Upper lobe of left lung (tissue), 4 donors: ENCODE results near the gene TRIM17.

ENCODE experiments used
- POLR2AphosphoS5 ChIP-seq, 2 donors: sonication (generic); formaldehyde crosslinking; IDR thresholded peaks; one replicate each; pipeline ENCODE4 v1.5.1; 2017; ENCODE audit warnings: antibody characterized with exemption in 2 of 2
- TF ChIP-seq, protein P1 (sequence below), 6 experiments: fragments of 450-650 bp in 4 of 6; fragments of 200-600 bp in 2 of 6; sonication (generic) in 2 of 6; IDR thresholded peaks; one replicate each; pipeline ENCODE4 v1.5.1; 2016 to 2019; ENCODE audit warnings: antibody characterized with exemption in 6 of 6

DNA sequence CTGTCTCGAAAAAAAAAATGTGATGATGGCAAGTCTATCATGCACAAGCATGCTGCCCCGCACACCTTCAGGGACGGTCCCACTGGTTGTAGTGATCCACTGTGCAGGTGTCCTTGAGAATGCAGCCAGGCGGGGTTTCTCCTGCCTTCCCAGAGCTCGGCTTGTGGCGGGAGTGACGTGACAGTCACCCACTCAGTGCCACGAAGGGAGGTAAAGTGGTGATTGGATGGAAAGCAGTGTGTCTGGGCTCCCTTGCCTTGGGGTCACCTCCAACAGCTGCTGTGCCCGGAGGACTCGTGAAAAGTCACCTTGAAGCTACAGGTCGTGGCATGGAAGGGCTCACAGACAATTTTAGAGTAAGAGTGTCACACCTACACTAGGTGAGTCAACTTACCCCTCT lies 33.5 kb upstream of the TRIM17 start:
- no peak for TF ChIP-seq POLR2AphosphoS5 (IDR thresholded peaks at IDR 0.05)
- TF ChIP-seq, protein P1, sequence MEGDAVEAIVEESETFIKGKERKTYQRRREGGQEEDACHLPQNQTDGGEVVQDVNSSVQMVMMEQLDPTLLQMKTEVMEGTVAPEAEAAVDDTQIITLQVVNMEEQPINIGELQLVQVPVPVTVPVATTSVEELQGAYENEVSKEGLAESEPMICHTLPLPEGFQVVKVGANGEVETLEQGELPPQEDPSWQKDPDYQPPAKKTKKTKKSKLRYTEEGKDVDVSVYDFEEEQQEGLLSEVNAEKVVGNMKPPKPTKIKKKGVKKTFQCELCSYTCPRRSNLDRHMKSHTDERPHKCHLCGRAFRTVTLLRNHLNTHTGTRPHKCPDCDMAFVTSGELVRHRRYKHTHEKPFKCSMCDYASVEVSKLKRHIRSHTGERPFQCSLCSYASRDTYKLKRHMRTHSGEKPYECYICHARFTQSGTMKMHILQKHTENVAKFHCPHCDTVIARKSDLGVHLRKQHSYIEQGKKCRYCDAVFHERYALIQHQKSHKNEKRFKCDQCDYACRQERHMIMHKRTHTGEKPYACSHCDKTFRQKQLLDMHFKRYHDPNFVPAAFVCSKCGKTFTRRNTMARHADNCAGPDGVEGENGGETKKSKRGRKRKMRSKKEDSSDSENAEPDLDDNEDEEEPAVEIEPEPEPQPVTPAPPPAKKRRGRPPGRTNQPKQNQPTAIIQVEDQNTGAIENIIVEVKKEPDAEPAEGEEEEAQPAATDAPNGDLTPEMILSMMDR (IDR thresholded peaks at IDR 0.05): no peak
